HT1080 (cell line): ENCODE data around the gene SSR4. TPM values are rescaled to one million over a fixed set of nuclear protein-coding genes. Genes with fewer than 3 reads are reported as not detected.

Experiments used
- DNase-seq: peaks from one replicate; pipeline ENCODE4 v3.0.0-alpha.2; 2015; ENCODE audit warnings: low read depth
- total RNA-seq: library from RNA; depleted of rRNA; stranded (reverse); fragments of >200 nt; shearing (Covaris generic); gene quantifications from 2 replicates; pipeline ENCODE4 v1.2.3, GENCODE V29; 2014

The SSR4 gene
- total RNA-seq, 1 experiment from 2014 or later: 76.9 TPM

DNA sequence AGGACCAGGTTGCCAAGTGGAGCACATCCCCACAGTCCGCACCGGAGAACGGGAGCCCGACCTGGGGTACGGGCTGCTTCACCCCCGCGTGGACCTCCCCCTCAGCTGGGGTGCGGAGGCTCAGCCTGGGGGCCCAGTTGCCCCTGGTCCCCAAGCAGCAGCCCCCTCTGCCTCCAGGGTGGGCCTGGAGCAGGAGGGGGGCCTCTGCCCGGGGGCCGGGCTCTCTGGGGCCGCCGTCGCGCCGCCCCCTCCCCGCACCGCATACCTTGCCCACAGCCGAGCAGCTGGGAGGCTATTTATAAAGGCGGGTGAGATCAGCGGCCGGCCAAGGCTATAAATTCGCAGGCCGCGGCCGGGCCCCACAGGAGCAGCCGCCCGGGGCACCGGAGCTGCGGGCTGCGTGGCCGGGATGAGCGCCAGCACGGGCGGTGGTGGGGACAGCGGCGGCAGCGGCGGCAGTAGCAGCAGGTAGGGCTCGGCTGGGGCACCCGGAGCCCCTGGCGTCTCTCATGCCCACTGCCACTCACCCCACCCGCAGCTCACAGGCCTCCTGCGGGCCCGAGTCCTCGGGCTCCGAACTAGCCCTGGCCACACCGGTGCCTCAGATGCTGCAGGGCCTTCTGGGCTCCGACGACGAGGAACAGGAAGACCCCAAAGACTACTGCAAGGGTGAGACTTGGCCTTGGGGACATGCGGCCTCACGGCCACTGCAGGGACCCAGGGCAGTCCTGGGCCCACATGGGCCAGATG, 13.6 kb upstream of the SSR4 start, which contains the start of gene SRPK3:
Gene SRPK3, plus strand, starts transcription at position 364 of the 750 bp plus-strand sequence. Its CDS starts 46 bp downstream, at position 410.
- DNase-seq: no peak

DNA sequence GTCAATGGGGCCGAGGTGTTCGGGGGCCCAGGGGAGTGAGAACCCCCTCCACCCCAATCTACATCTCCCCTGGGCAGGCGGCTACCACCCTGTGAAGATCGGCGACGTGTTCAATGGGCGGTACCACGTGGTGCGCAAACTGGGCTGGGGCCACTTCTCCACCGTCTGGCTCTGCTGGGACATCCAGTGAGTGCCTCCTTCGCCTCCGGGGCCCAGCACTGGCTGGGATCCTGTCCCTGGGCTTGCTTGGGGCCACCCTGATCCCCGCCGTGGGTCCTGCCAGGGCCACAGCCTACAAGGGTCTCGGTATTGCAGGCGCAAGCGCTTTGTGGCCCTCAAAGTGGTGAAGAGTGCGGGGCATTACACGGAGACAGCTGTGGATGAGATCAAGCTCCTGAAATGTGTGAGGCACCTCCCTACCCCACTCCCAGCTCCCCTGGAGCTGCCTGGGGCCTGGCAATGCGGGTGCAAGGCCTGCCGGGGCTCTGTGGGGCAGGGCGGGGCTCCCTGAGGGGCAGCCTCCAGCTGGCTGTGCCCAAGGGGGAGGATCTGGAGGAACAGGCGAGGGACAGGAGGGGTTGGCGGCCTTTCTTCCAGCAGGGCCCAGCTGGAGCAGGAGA, 12.9 kb upstream of the SSR4 start:
- DNase-seq: no peak

DNA sequence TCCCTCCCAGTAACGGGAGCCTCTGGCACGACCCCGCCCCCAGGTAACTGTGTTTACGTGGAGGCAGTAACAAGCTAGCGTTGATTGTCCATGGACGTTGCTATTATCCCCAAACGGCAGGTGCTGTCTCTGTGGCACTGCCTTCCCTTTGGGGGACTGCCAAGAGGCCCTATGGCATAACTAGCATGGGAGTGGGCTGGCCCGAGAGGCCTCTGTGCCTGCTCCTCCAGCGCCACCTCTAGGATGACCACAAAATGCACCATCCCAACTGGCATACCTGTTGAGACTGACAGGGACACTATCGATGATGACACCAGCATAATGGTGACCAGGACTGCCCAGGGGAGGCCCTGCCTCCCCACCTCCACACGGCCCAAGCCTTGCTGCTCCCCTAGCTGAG, 12.2 kb upstream of the SSR4 start:
- no peak for DNase-seq

DNA sequence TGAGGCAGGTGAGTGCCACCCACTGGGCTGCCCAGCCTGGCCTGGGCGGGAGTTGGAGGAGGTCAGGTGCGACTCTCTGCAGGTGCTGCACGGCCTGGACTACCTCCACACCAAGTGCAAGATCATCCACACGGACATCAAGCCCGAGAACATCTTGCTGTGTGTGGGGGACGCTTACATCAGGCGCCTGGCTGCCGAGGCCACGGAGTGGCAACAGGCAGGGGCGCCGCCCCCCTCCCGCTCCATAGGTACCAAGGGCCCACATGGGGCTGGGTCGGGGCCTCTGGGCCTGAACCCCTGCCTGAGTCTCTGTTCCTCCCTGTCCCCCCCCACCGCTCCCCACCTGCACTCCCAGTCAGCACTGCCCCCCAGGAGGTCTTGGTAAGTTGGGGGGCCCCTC, 11.6 kb upstream of the SSR4 start:
- DNase-seq: no peak

DNA sequence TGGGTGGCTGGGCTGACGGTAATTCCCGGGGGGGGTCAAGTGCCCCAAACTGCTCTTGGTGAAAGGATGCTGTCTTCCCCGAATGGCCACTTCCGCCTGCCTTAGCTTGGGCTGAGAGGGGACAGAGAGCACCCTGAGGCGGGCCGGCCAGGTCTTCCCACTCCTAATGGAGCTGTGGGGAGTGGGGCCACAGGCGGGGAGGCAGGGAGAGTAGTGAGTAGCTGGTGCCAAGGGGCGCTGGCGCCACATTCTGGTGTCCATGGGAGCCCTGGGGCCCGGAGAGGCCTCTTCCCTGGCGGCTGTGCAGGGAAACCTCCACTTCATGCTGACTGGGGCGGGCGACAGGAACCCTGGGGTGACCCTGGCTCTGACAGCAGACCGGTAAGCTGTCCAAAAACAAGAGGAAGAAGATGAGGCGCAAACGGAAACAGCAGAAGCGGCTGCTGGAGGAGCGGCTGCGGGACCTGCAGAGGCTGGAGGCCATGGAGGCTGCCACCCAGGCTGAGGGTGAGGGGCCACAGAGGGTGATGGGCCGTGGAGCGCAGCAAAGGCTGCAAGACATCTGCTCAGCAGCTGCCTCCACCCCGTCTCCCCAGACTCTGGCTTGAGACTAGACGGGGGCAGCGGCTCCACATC, 11.0 kb upstream of the SSR4 start:
- no peak for DNase-seq

DNA sequence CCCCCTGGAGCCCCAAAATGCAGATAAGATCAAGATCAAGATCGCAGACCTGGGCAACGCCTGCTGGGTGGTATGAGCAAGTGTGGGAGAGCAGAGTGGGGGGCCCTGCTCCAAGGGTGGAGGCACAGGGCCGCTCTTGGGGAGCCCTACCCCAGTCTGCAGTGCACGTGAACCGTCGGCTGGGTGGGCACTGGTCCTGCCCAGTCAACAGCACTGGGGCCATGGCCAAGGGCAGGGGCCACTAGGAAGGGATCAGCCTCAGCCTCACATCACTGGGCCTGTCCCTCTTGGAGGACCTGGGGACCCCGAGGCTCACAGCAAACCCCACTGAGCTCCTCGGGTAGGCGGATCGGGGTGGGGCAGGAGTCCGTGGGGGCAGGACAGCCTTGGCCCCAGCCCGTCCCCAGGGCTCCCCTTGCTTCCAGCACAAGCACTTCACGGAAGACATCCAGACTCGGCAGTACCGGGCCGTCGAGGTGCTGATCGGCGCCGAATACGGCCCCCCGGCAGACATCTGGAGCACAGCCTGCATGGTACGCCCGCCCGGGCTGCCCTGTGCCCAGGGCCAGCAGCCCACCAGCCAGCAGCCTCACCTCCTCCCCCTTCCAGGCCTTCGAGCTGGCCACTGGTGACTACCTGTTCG, 10.0 kb upstream of the SSR4 start:
- no peak for DNase-seq

DNA sequence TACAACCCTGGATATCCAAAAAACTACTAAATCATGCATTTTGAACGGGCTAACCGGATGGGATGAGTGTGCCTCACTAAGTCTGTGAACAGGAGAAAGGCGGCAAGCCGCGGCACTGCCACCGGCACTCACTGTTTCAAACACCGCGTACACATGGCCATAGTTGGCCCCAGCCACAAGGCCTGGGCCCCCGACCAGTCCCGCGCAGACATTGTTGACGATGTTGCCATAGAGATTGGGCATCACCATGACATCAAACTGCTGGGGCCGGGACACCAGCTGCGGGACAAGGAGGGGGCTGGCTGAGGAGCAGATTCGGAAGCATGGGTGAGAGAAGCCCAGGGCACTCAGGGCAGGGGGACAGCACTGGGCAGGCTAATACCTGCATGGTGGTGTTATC, 7.8 kb upstream of the SSR4 start:
- no peak for DNase-seq

DNA sequence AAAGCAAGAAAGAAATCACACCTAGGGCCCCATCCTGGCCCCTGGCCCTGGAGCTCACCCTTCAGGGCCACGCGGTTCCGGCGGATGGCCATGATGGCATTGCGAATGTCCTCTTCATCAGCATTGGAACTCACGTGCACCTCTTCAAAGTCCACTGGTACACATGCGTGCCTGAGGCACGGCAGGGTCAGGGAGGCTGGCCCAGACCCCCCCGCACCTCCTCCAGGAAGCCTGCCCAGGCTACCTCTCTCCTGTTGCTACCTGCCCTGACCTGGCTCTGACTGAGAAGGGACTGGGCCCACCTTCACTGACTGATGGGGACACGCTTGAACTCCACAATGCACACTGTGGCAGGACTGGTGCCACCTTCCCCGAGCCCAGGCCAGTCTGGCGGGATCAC, 4.8 kb upstream of the SSR4 start:
- DNase-seq: no peak

DNA sequence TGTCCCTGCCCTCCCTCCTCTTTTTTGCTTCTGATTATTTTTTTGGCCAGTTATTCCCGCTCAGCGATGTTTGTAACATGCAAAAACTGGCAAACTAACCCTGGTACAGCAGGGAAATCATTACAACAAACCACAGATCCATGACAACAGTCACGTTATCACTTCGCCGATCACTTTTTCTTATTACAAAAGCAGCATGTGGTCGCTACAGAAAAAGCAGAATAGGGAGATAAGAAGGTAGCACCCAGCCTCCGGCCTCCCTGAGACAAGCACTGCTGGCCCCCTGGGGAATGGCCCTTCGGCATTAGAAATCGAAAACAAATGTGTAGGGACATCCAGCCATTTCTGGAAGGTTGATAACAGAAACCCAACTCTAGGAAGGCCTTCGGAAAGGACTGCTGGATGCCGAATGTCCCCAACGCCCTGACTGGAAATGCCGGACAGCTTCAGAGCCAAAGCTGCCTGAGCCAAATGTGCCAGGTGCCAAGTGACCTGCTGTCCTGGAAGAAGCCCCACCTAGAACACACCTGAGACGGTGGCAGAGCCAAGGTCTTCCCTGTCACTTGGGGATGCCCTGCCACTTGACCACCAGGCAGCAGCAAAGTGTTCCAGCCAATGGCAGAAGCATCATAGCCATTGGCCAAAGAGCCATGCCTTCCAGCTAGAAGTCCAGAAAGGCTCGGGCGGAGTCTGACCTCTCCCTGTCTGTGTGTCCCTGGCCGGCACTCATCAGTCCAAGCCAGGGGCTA, 3.2 kb upstream of the SSR4 start:
- no peak for DNase-seq

DNA sequence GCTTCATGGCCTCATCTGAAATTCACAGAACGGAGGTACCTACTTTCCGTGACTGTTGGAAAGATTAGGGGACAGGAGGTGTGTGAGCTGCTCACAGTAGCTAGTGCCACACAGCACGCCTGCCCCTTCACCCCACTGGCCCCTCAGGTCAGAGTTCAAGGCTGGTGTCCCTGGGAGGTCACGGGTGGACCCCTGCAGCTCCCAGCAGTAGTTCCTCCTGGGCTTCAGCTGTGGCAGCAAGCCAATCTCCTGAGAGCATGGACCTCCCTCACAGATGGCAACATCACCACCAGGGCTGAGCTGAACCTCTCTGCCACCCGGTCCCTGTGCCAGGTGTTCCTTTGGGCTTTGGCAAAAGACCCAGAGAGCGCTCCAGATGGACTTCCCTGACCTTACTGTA, 2.1 kb upstream of the SSR4 start:
- no peak for DNase-seq

DNA sequence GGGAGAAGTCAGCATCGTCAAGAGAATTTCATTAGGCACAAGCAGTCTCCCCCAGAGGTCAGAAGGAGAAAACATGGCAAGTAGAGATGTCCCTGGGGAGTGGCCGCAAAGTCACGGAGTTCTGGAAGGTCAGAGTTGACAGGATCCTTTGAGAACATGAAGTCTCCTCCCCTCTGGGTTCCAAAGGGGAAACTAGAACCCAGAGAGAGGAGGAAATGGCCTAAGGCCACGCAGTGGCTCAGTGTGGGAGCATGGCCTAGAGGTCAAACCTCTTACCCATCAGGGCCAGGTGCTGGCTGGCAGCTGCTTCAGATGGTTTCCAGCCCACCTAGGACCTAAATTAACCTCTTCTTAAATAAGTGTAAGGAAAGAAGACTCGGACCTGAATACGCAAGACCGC, 1.2 kb upstream of the SSR4 start:
- DNase-seq: no peak

DNA sequence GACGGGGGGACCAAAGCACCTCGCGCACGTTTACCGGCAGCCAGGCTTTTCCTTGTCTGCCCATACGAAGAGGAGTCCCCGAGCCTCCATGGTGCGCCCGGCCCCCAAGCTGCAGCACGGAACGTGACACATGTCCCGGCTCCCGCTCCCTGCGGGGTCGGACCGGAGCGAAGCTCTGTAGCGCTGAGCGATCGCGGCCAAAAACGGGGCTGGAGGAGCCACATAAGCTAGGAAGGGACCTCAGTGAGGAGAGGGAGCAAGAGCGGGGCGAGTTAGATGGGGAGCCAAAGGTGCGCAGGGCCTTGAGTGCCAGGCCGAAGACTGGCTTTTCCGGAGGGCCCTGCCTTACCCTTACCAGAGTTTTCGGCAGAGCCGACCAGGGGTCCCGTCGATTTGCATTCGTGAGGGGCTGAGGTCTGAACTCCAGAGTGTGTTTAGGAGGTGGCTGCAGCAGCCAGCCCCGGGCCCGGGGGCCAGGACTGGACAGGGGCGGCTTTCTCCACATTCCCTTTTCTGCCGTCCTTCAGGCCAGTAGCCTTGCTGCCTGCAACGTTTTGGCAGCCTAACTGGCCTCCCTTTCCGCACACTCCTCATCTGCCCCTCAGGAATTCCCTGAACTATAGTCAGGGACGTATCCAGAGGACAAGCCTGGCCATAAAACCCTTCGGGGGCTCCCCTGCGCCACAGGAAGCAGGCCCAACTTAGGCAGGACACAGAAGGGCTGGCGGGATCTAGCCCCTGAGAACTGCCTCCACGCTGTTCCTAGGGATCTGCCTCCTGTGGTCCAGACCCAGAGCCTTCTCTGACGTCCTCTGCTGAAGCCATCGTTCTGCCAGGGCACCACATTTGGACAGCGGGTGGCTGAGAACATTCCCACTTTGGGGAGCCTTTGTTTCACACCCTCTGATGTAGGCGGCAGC, 689 bp downstream of the SSR4 start:
- no peak for DNase-seq

DNA sequence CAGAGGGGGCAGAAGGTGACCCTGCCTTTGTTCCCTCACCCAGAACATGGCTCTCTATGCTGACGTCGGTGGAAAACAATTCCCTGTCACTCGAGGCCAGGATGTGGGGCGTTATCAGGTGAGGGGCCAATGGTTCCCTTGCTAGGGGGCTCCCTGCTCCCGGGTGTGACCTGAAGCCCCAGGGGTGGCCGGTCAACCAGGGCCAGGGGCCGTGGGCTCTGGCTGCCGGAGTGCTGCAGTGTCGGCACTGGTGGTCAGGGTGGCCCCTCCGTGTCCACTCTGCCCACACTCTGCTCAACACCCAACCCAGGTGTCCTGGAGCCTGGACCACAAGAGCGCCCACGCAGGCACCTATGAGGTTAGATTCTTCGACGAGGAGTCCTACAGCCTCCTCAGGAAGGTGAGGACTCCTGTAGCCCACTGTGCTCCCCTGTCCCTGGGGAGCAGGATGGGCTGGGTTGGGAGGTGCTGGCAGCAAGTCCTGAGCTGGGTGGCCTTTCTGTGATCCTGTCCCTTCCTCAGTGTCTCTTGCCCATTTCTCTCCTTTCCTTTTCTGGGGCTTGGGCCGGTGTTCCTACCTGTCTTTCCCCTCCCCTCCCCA, 3.0 kb downstream of the SSR4 start:
- no peak for DNase-seq

DNA sequence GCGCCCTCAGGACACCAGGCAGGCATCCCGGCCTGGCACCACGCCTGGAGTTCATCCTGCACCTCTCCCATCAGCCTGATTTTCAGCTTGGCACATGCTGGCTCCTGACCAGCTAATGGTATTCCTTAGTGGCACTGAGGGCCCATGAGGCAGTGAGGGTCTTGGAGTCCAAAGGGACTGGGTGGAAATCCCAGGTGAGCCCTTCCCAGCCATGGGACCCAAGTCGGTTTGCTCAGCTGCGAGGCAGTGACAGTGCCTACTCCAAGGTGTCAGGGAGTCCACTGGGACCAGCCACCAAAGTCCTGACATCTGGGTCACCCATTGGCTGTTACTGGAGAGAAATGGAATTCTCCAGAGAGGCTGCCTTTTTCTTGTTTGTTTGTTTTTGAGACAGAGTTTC, 4.9 kb downstream of the SSR4 start:
- DNase-seq: no peak

DNA sequence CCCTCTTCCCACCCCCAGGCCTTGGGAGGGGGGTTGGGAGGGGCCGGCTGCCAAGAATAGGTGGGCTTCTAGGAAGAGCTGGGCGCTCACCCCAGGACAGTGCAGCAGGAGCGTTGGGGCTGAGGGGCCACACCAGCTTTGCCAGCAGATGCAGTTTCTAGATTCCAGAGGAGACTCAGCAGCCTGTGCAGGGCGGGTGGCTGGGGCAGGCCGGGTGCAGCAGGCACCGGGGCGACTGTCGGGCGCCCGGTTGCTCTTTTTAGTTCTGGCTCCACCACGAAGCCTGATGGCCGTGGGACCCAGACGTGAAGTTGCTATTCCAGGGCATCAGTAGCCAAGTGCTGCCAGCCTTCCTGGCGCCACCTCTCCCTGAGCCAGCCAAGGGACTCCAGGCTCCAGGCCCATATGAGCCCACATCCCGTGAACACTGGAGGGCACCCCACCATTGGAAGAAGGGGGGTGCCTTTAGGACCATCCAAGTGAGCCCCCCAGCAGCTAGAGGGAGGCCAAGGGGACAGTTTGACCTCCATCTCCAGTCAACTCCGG, 5.8 kb downstream of the SSR4 start:
- no peak for DNase-seq

DNA sequence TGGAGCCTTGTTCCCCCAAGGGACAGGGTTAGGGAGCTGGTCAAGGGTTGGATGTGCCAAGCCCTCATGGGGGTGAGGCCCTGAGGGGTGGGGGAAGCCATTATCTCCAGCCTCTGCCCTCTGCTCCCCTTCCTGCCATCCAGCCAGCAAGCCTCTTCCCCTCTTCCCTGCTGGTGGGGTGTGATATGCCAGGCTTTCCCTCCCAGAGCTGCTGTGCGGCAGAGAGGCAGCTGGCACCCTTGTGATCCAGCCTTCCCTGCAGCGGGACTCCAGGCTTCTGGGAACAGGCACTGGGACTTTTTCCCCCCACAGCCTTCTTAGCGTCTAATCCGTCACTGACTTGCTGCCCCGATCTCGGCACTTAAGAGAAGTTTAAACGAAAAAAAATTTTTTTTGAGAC, 6.3 kb downstream of the SSR4 start:
- no peak for DNase-seq

DNA sequence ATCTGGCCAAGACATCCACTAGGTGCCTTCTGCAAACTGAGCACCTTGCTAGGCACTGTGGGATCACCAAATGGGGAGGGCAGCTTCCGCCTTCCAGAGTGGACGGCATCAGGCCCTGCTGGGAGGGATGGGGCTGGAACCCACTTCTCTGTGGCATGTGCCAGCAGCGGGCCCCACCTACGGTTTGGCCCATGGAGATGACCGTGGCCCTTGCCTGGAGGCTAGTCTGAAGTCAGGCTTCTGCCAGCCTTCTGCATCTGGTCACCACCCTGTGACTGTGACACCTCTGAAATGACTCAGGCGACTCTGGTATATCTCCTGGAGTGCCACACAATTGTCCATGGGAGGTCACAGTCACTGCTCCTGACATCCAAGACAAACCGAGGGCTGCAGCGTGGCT, 7.2 kb downstream of the SSR4 start:
- DNase-seq: no peak

DNA sequence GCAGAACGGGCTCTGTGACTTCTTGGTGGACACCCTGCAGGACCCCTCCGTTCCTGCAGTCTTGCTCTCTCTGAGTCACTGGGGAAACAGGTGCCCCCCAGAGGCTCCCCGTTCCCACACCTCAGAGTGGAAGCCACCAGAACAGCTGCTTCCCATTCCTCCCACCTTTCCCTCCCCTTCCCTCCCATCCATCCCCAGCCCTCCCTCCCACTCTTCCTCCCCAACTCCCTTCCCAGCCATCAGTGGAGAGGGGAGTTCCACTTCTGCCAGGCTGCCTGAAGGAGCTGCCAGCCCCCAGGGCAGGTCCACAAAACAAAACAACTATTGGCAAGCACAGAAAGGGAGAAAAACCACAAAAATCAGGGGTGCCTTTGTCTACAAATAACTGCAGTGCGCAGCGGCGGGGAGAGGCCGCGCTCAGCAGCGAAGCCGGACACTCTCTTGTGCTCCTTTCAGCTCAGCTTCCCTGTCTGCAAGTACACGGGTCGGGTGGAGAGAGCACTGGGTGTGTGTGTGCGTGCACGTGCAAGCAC, 8.1 kb downstream of the SSR4 start:
- DNase-seq: no peak
